MCF 10A (cell line): Measurements from ENCODE around the gene RPS19BP1. TPM values are rescaled to one million over a fixed set of nuclear protein-coding genes. Genes with fewer than 3 reads are reported as not detected.

Source experiments
- BruUV-seq: library from RNA; stranded (reverse); fragments of 400-500 nt; replicated peaks from 2 replicates; lab custom pipeline; 2021; lab: Mats Ljungman, UMichigan
- CTCF ChIA-PET: fragments of 300-600 bp; sonication (Branson Sonifier 250); formaldehyde crosslinking; extraction: SDS; loops from one replicate; lab custom pipeline; 2021; ENCODE audit warnings: antibody characterized with exemption, inconsistent platforms; lab: Yijun Ruan, JAX
- POLR2A ChIA-PET: fragments of 300-600, 350-650 bp; sonication (Branson Sonifier 250); formaldehyde crosslinking; extraction: SDS; loops from one replicate; lab custom pipeline; 2020; ENCODE audit warnings: antibody characterized with exemption, inconsistent platforms; lab: Yijun Ruan, JAX
- DNase-seq: peaks from one replicate; pipeline ENCODE4 v3.0.0-alpha.2; 2018; ENCODE audit not compliant: unreplicated experiment
- H3K27ac Mint-ChIP-seq: one replicate; pipeline ENCODE4 v1.8.0; 2022; ENCODE audit warnings: mild to moderate bottlenecking, low read depth, mixed read lengths; ENCODE audit not compliant: unreplicated experiment
- H3K27me3 Mint-ChIP-seq: one replicate; pipeline ENCODE4 v1.8.0; 2022; ENCODE audit warnings: mixed read lengths; ENCODE audit not compliant: insufficient read depth, unreplicated experiment
- H3K36me3 Mint-ChIP-seq: one replicate; pipeline ENCODE4 v1.8.0; 2022; ENCODE audit warnings: mild to moderate bottlenecking, moderate library complexity, mixed read lengths; ENCODE audit not compliant: insufficient read depth, unreplicated experiment
- H3K4me1 Mint-ChIP-seq: one replicate; pipeline ENCODE4 v1.8.0; 2022; ENCODE audit warnings: mixed read lengths; ENCODE audit not compliant: insufficient read depth, unreplicated experiment
- H3K4me3 Mint-ChIP-seq: one replicate; pipeline ENCODE4 v1.8.0; 2022; ENCODE audit warnings: mild to moderate bottlenecking, moderate library complexity, mixed read lengths; ENCODE audit not compliant: unreplicated experiment
- H3K9me3 Mint-ChIP-seq: one replicate; pipeline ENCODE4 v1.8.0; 2022; ENCODE audit warnings: mixed read lengths; ENCODE audit not compliant: unreplicated experiment
- intact Hi-C: fragments of 100-400 bp; cut with micrococcal nuclease; formaldehyde crosslinking; loops from 2 replicates; pipeline ENCODE4 v1.14.1; 2022
- total RNA-seq: library from RNA; stranded (reverse); gene quantifications from 2 replicates; pipeline ENCODE4 v1.2.3, GENCODE V29; 2022
- TF ChIP-seq, protein P1 (sequence below): fragments of 200-600 bp; IDR thresholded peaks from one replicate; pipeline ENCODE4 v1.8.0; 2022; ENCODE audit warnings: antibody characterized with exemption, mild to moderate bottlenecking; ENCODE audit not compliant: unreplicated experiment

Gene RPS19BP1
- total RNA-seq, 1 experiment from 2014 or later = 104 TPM

DNA sequence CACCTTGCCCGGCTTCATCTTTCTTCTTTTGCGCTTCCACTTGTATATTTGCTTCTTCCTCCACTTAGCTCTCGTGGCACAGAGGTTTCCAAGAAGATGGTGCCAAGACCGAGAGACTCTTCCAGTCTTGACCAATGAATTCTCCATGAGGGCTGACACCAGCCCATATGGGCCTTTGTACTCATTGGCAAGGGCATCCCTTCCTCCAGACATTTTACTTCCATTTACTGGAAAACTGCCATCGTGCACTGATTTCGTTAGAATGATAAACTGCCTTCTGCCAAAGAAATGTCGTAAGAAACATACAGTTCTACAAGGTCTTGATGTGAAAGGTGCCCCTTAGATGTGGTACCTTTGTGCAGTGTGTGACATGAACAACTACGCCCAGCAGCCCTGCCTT is 35.1 kb downstream of the RPS19BP1 start:
- TF ChIP-seq, protein P1, sequence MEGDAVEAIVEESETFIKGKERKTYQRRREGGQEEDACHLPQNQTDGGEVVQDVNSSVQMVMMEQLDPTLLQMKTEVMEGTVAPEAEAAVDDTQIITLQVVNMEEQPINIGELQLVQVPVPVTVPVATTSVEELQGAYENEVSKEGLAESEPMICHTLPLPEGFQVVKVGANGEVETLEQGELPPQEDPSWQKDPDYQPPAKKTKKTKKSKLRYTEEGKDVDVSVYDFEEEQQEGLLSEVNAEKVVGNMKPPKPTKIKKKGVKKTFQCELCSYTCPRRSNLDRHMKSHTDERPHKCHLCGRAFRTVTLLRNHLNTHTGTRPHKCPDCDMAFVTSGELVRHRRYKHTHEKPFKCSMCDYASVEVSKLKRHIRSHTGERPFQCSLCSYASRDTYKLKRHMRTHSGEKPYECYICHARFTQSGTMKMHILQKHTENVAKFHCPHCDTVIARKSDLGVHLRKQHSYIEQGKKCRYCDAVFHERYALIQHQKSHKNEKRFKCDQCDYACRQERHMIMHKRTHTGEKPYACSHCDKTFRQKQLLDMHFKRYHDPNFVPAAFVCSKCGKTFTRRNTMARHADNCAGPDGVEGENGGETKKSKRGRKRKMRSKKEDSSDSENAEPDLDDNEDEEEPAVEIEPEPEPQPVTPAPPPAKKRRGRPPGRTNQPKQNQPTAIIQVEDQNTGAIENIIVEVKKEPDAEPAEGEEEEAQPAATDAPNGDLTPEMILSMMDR = no peak
- H3K4me3 Mint-ChIP-seq = no peak overlapping the region
- H3K27me3 Mint-ChIP-seq = no peaks in the 10 kb centered on the region
- H3K9me3 Mint-ChIP-seq = no peaks in the 10 kb centered on the region
- CTCF ChIA-PET = interaction anchor here (0.6 to 3.0 kb wide), 7 partner anchors 13 to 35 kb away, joined by 3 to 16 read pairs (median 4); no protein-coding TSS in a partner anchor
- no peak for DNase-seq
- no peaks in the 10 kb centered on the region for H3K36me3 Mint-ChIP-seq
- intact Hi-C loops = no loop called here
- H3K27ac Mint-ChIP-seq = no peak overlapping the region
- BruUV-seq = no TSS peak
- peaks cover 7% of the 10 kb centered on the region for H3K4me1 Mint-ChIP-seq
- POLR2A ChIA-PET = interaction anchor here (0.6 to 2.2 kb wide), 5 partner anchors 19 to 210 kb away, joined by 3 to 11 read pairs (median 4); partner anchors contain the start of gene ATF4

DNA sequence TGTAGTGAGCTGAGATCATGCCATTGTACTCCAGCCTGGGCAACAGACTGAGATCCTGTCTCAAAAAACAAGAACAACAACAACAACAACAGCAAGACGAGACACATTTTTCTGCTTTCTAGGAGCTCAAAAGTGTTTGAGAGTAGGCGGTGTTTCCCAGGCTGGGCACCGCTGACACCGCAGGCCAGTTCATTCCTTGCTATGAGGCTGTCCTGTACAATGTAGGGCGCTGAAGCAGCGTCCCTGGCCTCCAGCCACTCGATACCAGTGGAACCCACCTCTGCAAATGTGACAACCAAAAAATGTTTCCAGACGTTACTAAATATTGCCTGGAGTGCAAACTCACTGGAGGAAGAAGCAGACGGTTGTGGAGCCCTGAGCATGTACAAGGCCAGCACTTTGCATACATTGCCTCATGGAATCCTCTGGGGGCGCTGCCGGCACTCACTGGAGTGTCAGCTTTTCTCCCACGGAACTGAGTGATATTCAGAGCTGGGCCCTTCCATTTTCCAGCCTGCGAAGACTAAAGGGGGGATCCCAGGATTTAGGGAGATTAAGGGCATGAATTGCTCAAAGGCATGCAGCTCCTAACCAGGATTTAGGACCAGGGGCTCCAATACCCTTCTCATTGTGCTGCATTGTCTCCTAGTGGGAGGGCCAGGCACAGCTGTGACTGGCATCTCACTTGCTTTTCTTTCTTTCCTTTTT is 36.3 kb downstream of the RPS19BP1 start:
- TF ChIP-seq, protein P1 = peak; percentile 61
- peaks cover 2% of the 10 kb centered on the region for H3K4me1 Mint-ChIP-seq
- POLR2A ChIA-PET = interaction anchor here (0.8 to 1.8 kb wide), 6 partner anchors 22 to 176 kb away, joined by 3 to 5 read pairs (median 4); partner anchors contain the start of gene ATF4
- no peak overlapping the region for H3K27ac Mint-ChIP-seq
- no peak overlapping the region for H3K4me3 Mint-ChIP-seq
- no peaks in the 10 kb centered on the region for H3K9me3 Mint-ChIP-seq
- H3K36me3 Mint-ChIP-seq = no peaks in the 10 kb centered on the region
- H3K27me3 Mint-ChIP-seq = no peaks in the 10 kb centered on the region
- BruUV-seq = no TSS peak
- intact Hi-C loops = no loop called here
- DNase-seq = peak; percentile 58
- CTCF ChIA-PET = interaction anchor here (0.6 to 4.9 kb wide), 17 partner anchors 9 to 743 kb away, joined by 3 to 66 read pairs (median 4); no protein-coding TSS in a partner anchor

DNA sequence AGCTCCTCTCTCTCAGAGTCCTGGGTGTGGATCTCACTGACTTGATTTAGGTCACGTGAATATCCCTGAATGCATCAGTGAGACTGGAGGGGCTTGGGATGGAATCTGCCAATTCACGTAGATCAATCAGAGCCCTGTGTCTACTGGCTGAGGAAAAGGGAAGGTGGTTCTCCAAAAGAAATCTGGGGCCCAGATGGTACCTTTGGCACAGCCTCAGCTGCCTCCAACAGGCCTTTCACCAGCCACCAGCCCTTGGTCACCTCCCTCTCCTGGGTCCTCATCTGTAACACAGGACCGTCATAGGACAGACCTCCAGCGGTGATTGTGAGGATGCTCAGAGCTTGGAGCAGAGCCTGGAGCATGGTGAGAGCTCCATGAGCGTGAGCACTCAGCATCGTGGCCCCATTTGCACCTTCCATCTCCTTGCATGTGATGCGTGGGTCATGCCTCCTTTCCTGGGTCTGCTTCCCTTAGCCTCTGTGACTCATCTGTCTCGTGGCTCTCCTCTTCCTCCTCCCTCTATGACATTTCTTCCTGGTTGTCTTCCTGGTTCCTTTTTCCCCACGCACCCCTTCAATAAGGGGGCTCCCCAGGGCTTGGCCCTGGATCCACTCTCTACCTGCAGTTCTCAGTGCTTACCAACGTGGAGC is 38.0 kb downstream of the RPS19BP1 start:
- H3K27ac Mint-ChIP-seq = no peak overlapping the region

More for the DNA sequence above, 38.0 kb downstream of the RPS19BP1 start:
- DNase-seq = no peak
- Mint-ChIP-seq H3K4me3 (no peak overlapping the region), H3K9me3 (no peaks in the 10 kb centered on the region), H3K27me3 (no peaks in the 10 kb centered on the region), H3K4me1 (no peaks in the 10 kb centered on the region), H3K36me3 (no peaks in the 10 kb centered on the region)
- no TSS peak for BruUV-seq
- POLR2A ChIA-PET = interaction anchor here (0.9 to 1.4 kb wide), 4 partner anchors 25 to 178 kb away, joined by 3 to 5 read pairs (median 4); partner anchors contain the start of gene ATF4
- TF ChIP-seq, protein P1 = no peak
- CTCF ChIA-PET = interaction anchor here (0.7 to 4.9 kb wide), 12 partner anchors 17 to 739 kb away, joined by 3 to 66 read pairs (median 4); no protein-coding TSS in a partner anchor
- intact Hi-C loops = no loop called here
